HepG2 (cell line): ENCODE measurements around the gene ZNF618. TPM values are rescaled to one million over a fixed set of nuclear protein-coding genes. Genes with fewer than 3 reads are reported as not detected.

Experiments
- ARNTL ChIP-seq: sonication (generic); formaldehyde crosslinking; IDR thresholded peaks from 2 replicates; pipeline ENCODE4 v1.4.0; 2020; ENCODE audit warnings: mild to moderate bottlenecking, missing genetic modification reagents
- ATRX ChIP-seq: sonication (generic); formaldehyde crosslinking; IDR thresholded peaks from 2 replicates; pipeline ENCODE4 v1.4.0; 2020; ENCODE audit warnings: missing genetic modification reagents, borderline replicate concordance
- CBX1 ChIP-seq: IDR thresholded peaks from one replicate; pipeline ENCODE4 v1.6.1; 2016; ENCODE audit warnings: antibody characterized with exemption, low read depth
- CCAR2 ChIP-seq: fragments of 200-400 bp; formaldehyde crosslinking; optimal IDR thresholded peaks from 2 replicates; pipeline ENCODE3; 2018; ENCODE audit warnings: low read depth, mild to moderate bottlenecking, low read length, moderate library complexity
- CHCHD3 ChIP-seq: sonication (generic); formaldehyde crosslinking; IDR thresholded peaks from 2 replicates; pipeline ENCODE4 v1.8.0; 2022; ENCODE audit warnings: mild to moderate bottlenecking, missing genetic modification reagents, moderate library complexity
- NR1H2 ChIP-seq: sonication (generic); formaldehyde crosslinking; IDR thresholded peaks from 2 replicates; pipeline ENCODE4 v1.8.1; 2022; ENCODE audit warnings: low read depth, missing genetic modification reagents, borderline replicate concordance
- SOX5 ChIP-seq: IDR thresholded peaks from 2 replicates; pipeline ENCODE4 v1.6.1; 2016; ENCODE audit warnings: borderline replicate concordance
- TCF7 ChIP-seq: sonication (generic); IDR thresholded peaks from 2 replicates; pipeline ENCODE4 v1.6.1; 2016; ENCODE audit warnings: antibody characterized with exemption, low read depth
- TFE3 ChIP-seq: IDR thresholded peaks from 2 replicates; pipeline ENCODE4 v1.6.1; 2016
- ZNF281 ChIP-seq: sonication (generic); formaldehyde crosslinking; IDR thresholded peaks from 2 replicates; pipeline ENCODE4 v1.4.0; 2020; ENCODE audit warnings: missing genetic modification reagents, borderline replicate concordance
- ZNF503 ChIP-seq: sonication (generic); formaldehyde crosslinking; IDR thresholded peaks from 2 replicates; pipeline ENCODE4 v1.4.0; 2020; ENCODE audit warnings: missing genetic modification reagents
- ZNF747 ChIP-seq: sonication (generic); formaldehyde crosslinking; IDR thresholded peaks from 2 replicates; pipeline ENCODE4 v1.8.1; 2023; ENCODE audit warnings: missing genetic modification reagents, mild to moderate bottlenecking, borderline replicate concordance
- ZNF781 ChIP-seq: sonication (generic); formaldehyde crosslinking; IDR thresholded peaks from 2 replicates; pipeline ENCODE4 v1.5.1; 2020; ENCODE audit warnings: borderline replicate concordance, mild to moderate bottlenecking, missing genetic modification reagents; ENCODE audit errors: not compliant biosample characterization
- polyA plus RNA-seq, 8 experiments: library from polyadenylated mRNA; depleted of rRNA in 3 of 8; stranded (reverse) in 7 of 8; unstranded in 1 of 8; fragments of >200 nt; fragmentation: Illumina TruSeq in 4 of 8; extraction: Trizol in 4 of 8; gene quantifications; 2 replicates each; pipeline versions ENCODE4 v1.2.1 to v1.2.3, GENCODE V29; 2011 to 2016; ENCODE audit warnings: low read depth in 4 of 8, missing spikeins in 1 of 8, mixed read lengths in 1 of 8; ENCODE audit not compliant: insufficient read depth in 1 of 8
- total RNA-seq, 5 experiments: library from RNA; depleted of rRNA; stranded (reverse); fragments of >200 nt; fragmentation: Illumina TruSeq; extraction: Trizol; gene quantifications; 2 replicates each; pipeline ENCODE4 v1.2.3, GENCODE V29; 2016; ENCODE audit warnings: low read depth in 1 of 5
- TF ChIP-seq, protein P1 (sequence below): sonication (generic); formaldehyde crosslinking; IDR thresholded peaks from 2 replicates; pipeline ENCODE4 v1.4.0; 2020; ENCODE audit warnings: missing genetic modification reagents
- TF ChIP-seq, protein P2 (sequence below): sonication (generic); formaldehyde crosslinking; IDR thresholded peaks from 2 replicates; pipeline ENCODE4 v1.4.0; 2020; ENCODE audit warnings: mild to moderate bottlenecking, missing genetic modification reagents

Gene ZNF618
- total and polyA plus RNA-seq, 2 of the 13 experiments (the other 11 are each of a cell fraction or from before 2014, with no cell fraction given) = 0.07 TPM

GRCh38 chr9:114082017-114082762, 206.1 kb downstream of the ZNF618 start (continued):
- TF ChIP-seq, protein P1, sequence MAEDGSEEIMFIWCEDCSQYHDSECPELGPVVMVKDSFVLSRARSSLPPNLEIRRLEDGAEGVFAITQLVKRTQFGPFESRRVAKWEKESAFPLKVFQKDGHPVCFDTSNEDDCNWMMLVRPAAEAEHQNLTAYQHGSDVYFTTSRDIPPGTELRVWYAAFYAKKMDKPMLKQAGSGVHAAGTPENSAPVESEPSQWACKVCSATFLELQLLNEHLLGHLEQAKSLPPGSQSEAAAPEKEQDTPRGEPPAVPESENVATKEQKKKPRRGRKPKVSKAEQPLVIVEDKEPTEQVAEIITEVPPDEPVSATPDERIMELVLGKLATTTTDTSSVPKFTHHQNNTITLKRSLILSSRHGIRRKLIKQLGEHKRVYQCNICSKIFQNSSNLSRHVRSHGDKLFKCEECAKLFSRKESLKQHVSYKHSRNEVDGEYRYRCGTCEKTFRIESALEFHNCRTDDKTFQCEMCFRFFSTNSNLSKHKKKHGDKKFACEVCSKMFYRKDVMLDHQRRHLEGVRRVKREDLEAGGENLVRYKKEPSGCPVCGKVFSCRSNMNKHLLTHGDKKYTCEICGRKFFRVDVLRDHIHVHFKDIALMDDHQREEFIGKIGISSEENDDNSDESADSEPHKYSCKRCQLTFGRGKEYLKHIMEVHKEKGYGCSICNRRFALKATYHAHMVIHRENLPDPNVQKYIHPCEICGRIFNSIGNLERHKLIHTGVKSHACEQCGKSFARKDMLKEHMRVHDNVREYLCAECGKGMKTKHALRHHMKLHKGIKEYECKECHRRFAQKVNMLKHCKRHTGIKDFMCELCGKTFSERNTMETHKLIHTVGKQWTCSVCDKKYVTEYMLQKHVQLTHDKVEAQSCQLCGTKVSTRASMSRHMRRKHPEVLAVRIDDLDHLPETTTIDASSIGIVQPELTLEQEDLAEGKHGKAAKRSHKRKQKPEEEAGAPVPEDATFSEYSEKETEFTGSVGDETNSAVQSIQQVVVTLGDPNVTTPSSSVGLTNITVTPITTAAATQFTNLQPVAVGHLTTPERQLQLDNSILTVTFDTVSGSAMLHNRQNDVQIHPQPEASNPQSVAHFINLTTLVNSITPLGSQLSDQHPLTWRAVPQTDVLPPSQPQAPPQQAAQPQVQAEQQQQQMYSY (CRISPR knock-in tag) = no peak
- 0 out of 2 replicates have a peak, but pooled peaks have one; percentile 13 for TF ChIP-seq ATRX (CRISPR knock-in tag)
- TF ChIP-seq ZNF281 (CRISPR knock-in tag) = no peak; the same call in 1 of the 2 replicates
- TF ChIP-seq CBX1 = no peak
- TF ChIP-seq SOX5 (CRISPR knock-in tag) = 0 out of 2 replicates have a peak, but pooled peaks have one; percentile 50
- TF ChIP-seq CHCHD3 (CRISPR knock-in tag) = no peak
- TF ChIP-seq TCF7 = no peak; the same call in 1 of the 2 replicates
- 0 out of 2 replicates have a peak, but pooled peaks have one; percentile 1 for TF ChIP-seq ZNF503
- TF ChIP-seq, protein P2, sequence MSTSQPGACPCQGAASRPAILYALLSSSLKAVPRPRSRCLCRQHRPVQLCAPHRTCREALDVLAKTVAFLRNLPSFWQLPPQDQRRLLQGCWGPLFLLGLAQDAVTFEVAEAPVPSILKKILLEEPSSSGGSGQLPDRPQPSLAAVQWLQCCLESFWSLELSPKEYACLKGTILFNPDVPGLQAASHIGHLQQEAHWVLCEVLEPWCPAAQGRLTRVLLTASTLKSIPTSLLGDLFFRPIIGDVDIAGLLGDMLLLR (CRISPR knock-in tag) = peak; percentile 52; the same call in 1 of the 2 replicates
- no peak for TF ChIP-seq CCAR2
- TF ChIP-seq ZNF781 (CRISPR knock-in tag) = peak; percentile 96
- TF ChIP-seq NR1H2 (CRISPR knock-in tag) = peak; percentile 39; the same call in 1 of the 2 replicates
- peak; percentile 71 for TF ChIP-seq ARNTL (CRISPR knock-in tag)
- no peak for TF ChIP-seq ZNF747 (CRISPR knock-in tag)
- peak; percentile 71 for TF ChIP-seq TFE3
